Calu3 (cell line): ENCODE measurements around the gene F5. TPM values are rescaled to one million over a fixed set of nuclear protein-coding genes. Genes with fewer than 3 reads are reported as not detected.

Experiments
- BruUV-seq: library from RNA; stranded (reverse); fragments of 400-500 nt; replicated peaks from 2 replicates; lab custom pipeline; 2021; lab: Mats Ljungman, UMichigan
- CTCF ChIA-PET: fragments of 300-600 bp; sonication (Branson Sonifier 250); formaldehyde crosslinking; loops from one replicate; lab custom pipeline; 2022; ENCODE audit warnings: antibody characterized with exemption; lab: Charles Lee
- DNase-seq: peaks from one replicate; pipeline ENCODE4 v3.0.0; 2022
- H3K27ac Mint-ChIP-seq: one replicate; pipeline ENCODE4 v1.8.0; 2022; ENCODE audit warnings: mixed read lengths; ENCODE audit not compliant: unreplicated experiment
- H3K27me3 Mint-ChIP-seq: one replicate; pipeline ENCODE4 v1.8.0; 2022; ENCODE audit warnings: mixed read lengths; ENCODE audit not compliant: unreplicated experiment
- H3K36me3 Mint-ChIP-seq: one replicate; pipeline ENCODE4 v1.8.0; 2022; ENCODE audit warnings: mild to moderate bottlenecking, moderate library complexity, mixed read lengths; ENCODE audit not compliant: insufficient read depth, unreplicated experiment
- H3K4me1 Mint-ChIP-seq: one replicate; pipeline ENCODE4 v1.8.0; 2022; ENCODE audit warnings: mild to moderate bottlenecking, low read depth, mixed read lengths; ENCODE audit not compliant: unreplicated experiment
- H3K4me3 Mint-ChIP-seq: one replicate; pipeline ENCODE4 v1.8.0; 2022; ENCODE audit warnings: mild to moderate bottlenecking, low read depth, moderate library complexity, mixed read lengths; ENCODE audit not compliant: unreplicated experiment
- H3K9me3 Mint-ChIP-seq: one replicate; pipeline ENCODE4 v1.8.0; 2022; ENCODE audit warnings: low read depth, mixed read lengths; ENCODE audit not compliant: unreplicated experiment
- CTCF ChIP-seq: fragments of 200-600 bp; IDR thresholded peaks from one replicate; pipeline ENCODE4 v1.8.0; 2022; ENCODE audit warnings: antibody characterized with exemption; ENCODE audit not compliant: unreplicated experiment
- intact Hi-C: fragments of 100-400 bp; cut with micrococcal nuclease; formaldehyde crosslinking; loops from one replicate; pipeline ENCODE4 v1.10.0; 2022; ENCODE audit not compliant: unreplicated experiment
- total RNA-seq: library from RNA; stranded (reverse); gene quantifications from 2 replicates; pipeline ENCODE4 v1.2.3, GENCODE V29; 2022

Gene F5
- total RNA-seq, 1 experiment from 2014 or later, result 8.1 TPM

GRCh38 chr1:169521226-169521625 lies 65.1 kb downstream of the F5 start:
- Mint-ChIP-seq H3K4me1 (peaks cover 27% of the 10 kb centered on the region), H3K4me3 (no peak overlapping the region), H3K27ac (no peak overlapping the region), H3K36me3 (no peaks in the 10 kb centered on the region), H3K9me3 (no peaks in the 10 kb centered on the region), H3K27me3 (no peaks in the 10 kb centered on the region)
- intact Hi-C loops, result no loop called here
- DNase-seq, result no peak
- no TSS peak for BruUV-seq
- CTCF ChIA-PET, result no interaction called here
- no peak for TF ChIP-seq CTCF

DNA sequence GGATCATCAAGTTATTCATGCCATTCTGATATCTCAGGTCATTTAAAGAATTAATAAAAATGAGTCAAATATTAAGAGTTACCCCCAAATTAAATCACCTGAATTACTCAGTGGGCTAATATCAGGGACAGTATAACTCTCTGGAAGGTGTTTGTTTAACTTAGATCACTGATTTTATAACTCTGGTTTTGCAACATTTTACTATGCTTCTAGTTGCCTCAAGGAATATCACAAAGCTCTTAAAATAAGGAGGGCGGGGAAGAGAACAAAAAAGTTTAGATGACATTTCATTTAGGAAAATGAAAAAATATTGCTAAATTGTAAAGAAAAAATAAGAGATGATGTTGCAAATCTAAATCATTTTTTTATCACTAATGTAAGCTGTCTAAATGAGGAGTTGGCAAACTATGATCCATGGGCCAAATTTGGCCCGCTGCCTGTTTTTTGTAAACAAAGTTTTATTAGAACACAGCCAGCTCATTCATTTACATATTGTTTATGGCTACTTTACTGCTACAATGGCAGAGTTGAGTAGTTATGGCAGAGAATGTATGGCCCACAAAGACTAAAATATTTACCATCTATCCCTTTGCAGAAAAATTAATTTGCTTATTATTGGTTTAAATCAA lies 68.6 kb downstream of the F5 start:
- no peak for DNase-seq
- Mint-ChIP-seq H3K27me3 (no peaks in the 10 kb centered on the region), H3K9me3 (no peaks in the 10 kb centered on the region), H3K4me3 (no peak overlapping the region), H3K36me3 (no peaks in the 10 kb centered on the region), H3K4me1 (peaks cover 39% of the 10 kb centered on the region), H3K27ac (no peak overlapping the region)
- CTCF ChIA-PET, result no interaction called here
- intact Hi-C loops, result no loop called here
- no TSS peak for BruUV-seq
- TF ChIP-seq CTCF, result no peak

DNA sequence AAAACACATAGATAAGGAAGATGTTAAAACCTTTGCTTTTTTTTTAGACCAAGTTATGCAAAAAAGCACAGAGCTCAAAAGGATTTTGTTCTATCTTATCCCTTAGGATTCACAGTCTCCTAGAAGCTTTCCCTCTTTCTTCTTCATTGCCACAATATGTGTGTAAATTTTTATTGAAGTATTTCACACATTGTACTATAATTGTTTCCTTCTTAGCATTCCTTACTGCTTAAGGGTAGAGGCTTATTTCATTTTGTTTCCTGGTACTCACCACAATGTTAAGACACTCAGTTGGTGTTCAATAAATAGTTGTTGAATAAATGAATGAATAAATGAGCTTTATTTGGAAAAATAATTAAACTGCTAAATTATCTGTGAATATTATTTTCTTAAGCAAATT lies 70.6 kb downstream of the F5 start:
- no peak overlapping the region for H3K4me3 Mint-ChIP-seq
- no peaks in the 10 kb centered on the region for H3K9me3 Mint-ChIP-seq
- no peaks in the 10 kb centered on the region for H3K27me3 Mint-ChIP-seq
- intact Hi-C loops, result no loop called here
- H3K36me3 Mint-ChIP-seq, result peaks cover 10% of the 10 kb centered on the region
- CTCF ChIA-PET, result interaction anchor here (0.9 kb wide), 1 partner anchor 8 kb away, joined by 3 read pairs; no protein-coding TSS in a partner anchor
- peaks cover 60% of the 10 kb centered on the region for H3K4me1 Mint-ChIP-seq
- TF ChIP-seq CTCF, result no peak
- H3K27ac Mint-ChIP-seq, result no peak overlapping the region
- no TSS peak for BruUV-seq
- no peak for DNase-seq

GRCh38 chr1:169514566-169515270 lies 71.6 kb downstream of the F5 start:
- BruUV-seq, result no TSS peak
- DNase-seq, result no peak
- peaks cover 10% of the 10 kb centered on the region for H3K36me3 Mint-ChIP-seq
- intact Hi-C loops, result no loop called here
- H3K27me3 Mint-ChIP-seq, result no peaks in the 10 kb centered on the region
- H3K4me3 Mint-ChIP-seq, result no peak overlapping the region
- peaks cover 69% of the 10 kb centered on the region for H3K4me1 Mint-ChIP-seq
- CTCF ChIA-PET, result interaction anchor here (0.5 kb wide), 1 partner anchor 89 kb away, joined by 3 read pairs; no protein-coding TSS in a partner anchor
- no peak overlapping the region for H3K27ac Mint-ChIP-seq
- no peak for TF ChIP-seq CTCF
- no peaks in the 10 kb centered on the region for H3K9me3 Mint-ChIP-seq
